Upper lobe of left lung (tissue), 4 donors: ENCODE data around the gene PSMA7.

Experiments used
- POLR2A ChIP-seq, 4 donors: fragments of 450-650 bp; IDR thresholded peaks; one replicate each; pipeline ENCODE4 v1.5.1; 2016 to 2017; ENCODE audit warnings: antibody characterized with exemption in 4 of 4, mild to moderate bottlenecking in 2 of 4
- TF ChIP-seq, protein P1 (sequence below), 6 experiments: fragments of 450-650 bp in 4 of 6; fragments of 200-600 bp in 2 of 6; sonication (generic) in 2 of 6; IDR thresholded peaks; one replicate each; pipeline ENCODE4 v1.5.1; 2016 to 2019; ENCODE audit warnings: antibody characterized with exemption in 6 of 6

DNA sequence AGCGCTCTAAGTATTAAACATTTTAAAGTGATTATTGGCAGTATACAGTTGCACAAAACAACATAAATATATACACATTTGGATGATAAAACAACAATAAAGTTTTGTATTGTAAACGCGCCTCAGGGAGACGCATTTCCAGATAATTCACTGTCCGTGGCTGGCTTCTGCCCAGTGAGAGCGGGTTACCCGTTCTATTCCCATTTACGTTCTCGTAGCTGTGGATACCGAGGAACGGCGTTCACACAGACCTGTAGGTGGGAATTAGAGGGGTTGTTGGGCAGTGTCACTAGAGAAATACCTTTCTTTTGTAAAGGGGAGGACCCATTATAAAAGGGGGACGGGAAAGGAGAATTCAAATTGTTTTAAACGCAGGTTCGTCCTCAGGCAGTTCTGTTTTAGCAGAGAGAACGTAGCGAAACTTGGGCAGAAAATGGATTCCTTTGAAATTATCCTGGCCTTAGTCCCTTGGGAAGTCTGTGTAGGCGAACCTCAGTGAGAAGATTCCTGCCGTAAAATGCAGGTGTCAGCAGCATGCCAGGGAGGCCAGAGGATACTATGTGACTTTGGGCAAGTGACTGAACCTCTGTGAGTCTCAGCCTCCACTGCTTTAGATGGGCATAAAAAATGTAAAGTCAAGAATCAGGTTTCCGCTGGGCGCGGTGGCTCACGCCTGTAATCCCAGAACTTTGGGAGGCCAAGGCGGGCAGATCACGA, 40.4 kb upstream of the PSMA7 start:
- no peak for TF ChIP-seq POLR2A (IDR thresholded peaks at IDR 0.05)
- TF ChIP-seq, protein P1, sequence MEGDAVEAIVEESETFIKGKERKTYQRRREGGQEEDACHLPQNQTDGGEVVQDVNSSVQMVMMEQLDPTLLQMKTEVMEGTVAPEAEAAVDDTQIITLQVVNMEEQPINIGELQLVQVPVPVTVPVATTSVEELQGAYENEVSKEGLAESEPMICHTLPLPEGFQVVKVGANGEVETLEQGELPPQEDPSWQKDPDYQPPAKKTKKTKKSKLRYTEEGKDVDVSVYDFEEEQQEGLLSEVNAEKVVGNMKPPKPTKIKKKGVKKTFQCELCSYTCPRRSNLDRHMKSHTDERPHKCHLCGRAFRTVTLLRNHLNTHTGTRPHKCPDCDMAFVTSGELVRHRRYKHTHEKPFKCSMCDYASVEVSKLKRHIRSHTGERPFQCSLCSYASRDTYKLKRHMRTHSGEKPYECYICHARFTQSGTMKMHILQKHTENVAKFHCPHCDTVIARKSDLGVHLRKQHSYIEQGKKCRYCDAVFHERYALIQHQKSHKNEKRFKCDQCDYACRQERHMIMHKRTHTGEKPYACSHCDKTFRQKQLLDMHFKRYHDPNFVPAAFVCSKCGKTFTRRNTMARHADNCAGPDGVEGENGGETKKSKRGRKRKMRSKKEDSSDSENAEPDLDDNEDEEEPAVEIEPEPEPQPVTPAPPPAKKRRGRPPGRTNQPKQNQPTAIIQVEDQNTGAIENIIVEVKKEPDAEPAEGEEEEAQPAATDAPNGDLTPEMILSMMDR (IDR thresholded peaks at IDR 0.05) = no peak
